ENCODE results near the gene MED13L.

Gene MED13L

GRCh38 chr12:115960868-115961802 lies 316.4 kb downstream of the MED13L start:
- no peaks in the 10 kb centered on the region for H3K27me3 ChIP-seq (ENCODE audit: insufficient read depth, low read length, poor library complexity)
- H3K36me3 ChIP-seq (ENCODE audit: control insufficient read depth, insufficient read depth, low read length), result peaks cover 2% of the 10 kb centered on the region
- DNase-seq, result peak; percentile 52
- no peak overlapping the region for H3K4me3 ChIP-seq (ENCODE audit: low read length)
- WGBS (ENCODE audit: extremely low coverage, insufficient coverage, low lambda C conversion rate), result no CpG with 5 or more reads among the region's 12 CpGs
- no peak overlapping the region for H3K56ac ChIP-seq (ENCODE audit: low read length)
- H4K8ac ChIP-seq (ENCODE audit: low read depth, low read length), result no peak overlapping the region
- H3K4me1 ChIP-seq (ENCODE audit: control insufficient read depth, low read depth, low read length), result no peaks in the 10 kb centered on the region
- H3K4me2 ChIP-seq (ENCODE audit: low read length), result no peak overlapping the region
- no peak overlapping the region for H2BK5ac ChIP-seq (ENCODE audit: low read length)
- no peak overlapping the region for H2BK120ac ChIP-seq (ENCODE audit: low read depth, low read length)
- no peak overlapping the region for H3K18ac ChIP-seq (ENCODE audit: low read length)
- H3K79me2 ChIP-seq (ENCODE audit: control insufficient read depth, insufficient read depth, low read length), result no peaks in the 10 kb centered on the region
- H3K9ac ChIP-seq (ENCODE audit: low read length), result no peak overlapping the region
- H3K23ac ChIP-seq (ENCODE audit: low read length), result no peak overlapping the region
- H3K27ac ChIP-seq (ENCODE audit: low read depth, low read length), result no peak overlapping the region
- H3K4ac ChIP-seq (ENCODE audit: low read depth, low read length), result no peak overlapping the region
- no peak overlapping the region for H2BK15ac ChIP-seq (replicated peaks; ENCODE audit: low read depth)
- H4K5ac ChIP-seq (ENCODE audit: low read length), result no peak overlapping the region
- H3K79me1 ChIP-seq (ENCODE audit: low read length), result no peaks in the 10 kb centered on the region
- no peak overlapping the region for H2AK5ac ChIP-seq (ENCODE audit: low read length)

- H2BK120ac ChIP-seq (ENCODE audit: low read depth, low read length), result no peak overlapping the region
- no peak overlapping the region for H2AK5ac ChIP-seq (ENCODE audit: low read length)
- WGBS (ENCODE audit: extremely low coverage, insufficient coverage, low lambda C conversion rate), result no CpG with 5 or more reads among the region's 6 CpGs
- H3K27me3 ChIP-seq (ENCODE audit: insufficient read depth, low read length, poor library complexity), result no peaks in the 10 kb centered on the region
- H4K5ac ChIP-seq (ENCODE audit: low read length), result no peak overlapping the region
- no peak overlapping the region for H3K23ac ChIP-seq (ENCODE audit: low read length)
- H2BK15ac ChIP-seq (replicated peaks; ENCODE audit: low read depth), result no peak overlapping the region
- H3K56ac ChIP-seq (ENCODE audit: low read length), result no peak overlapping the region
- no peak overlapping the region for H3K4me3 ChIP-seq (ENCODE audit: low read length)
- H3K4ac ChIP-seq (ENCODE audit: low read depth, low read length), result no peak overlapping the region
- no peak for DNase-seq
- H3K18ac ChIP-seq (ENCODE audit: low read length), result no peak overlapping the region
- no peak overlapping the region for H3K4me2 ChIP-seq (ENCODE audit: low read length)
- no peaks in the 10 kb centered on the region for H3K79me1 ChIP-seq (ENCODE audit: low read length)
- no peak overlapping the region for H3K9ac ChIP-seq (ENCODE audit: low read length)
- H3K79me2 ChIP-seq (ENCODE audit: control insufficient read depth, insufficient read depth, low read length), result no peaks in the 10 kb centered on the region
- H4K8ac ChIP-seq (ENCODE audit: low read depth, low read length), result no peak overlapping the region
- no peaks in the 10 kb centered on the region for H3K4me1 ChIP-seq (ENCODE audit: control insufficient read depth, low read depth, low read length)
- H2BK5ac ChIP-seq (ENCODE audit: low read length), result no peak overlapping the region
- H3K36me3 ChIP-seq (ENCODE audit: control insufficient read depth, insufficient read depth, low read length), result peaks cover 2% of the 10 kb centered on the region
- no peak overlapping the region for H3K27ac ChIP-seq (ENCODE audit: low read depth, low read length)
Measured at GRCh38 chr12:115957686-115958290, 319.7 kb downstream of the MED13L start.

- Histone ChIP-seq H3K79me1 (ENCODE audit: low read length) (no peaks in the 10 kb centered on the region), H2BK5ac (ENCODE audit: low read length) (no peak overlapping the region), H3K27me3 (ENCODE audit: insufficient read depth, low read length, poor library complexity) (no peaks in the 10 kb centered on the region), H2BK15ac (replicated peaks; ENCODE audit: low read depth) (no peak overlapping the region), H2BK120ac (ENCODE audit: low read depth, low read length) (no peak overlapping the region), H3K18ac (ENCODE audit: low read length) (no peak overlapping the region), H3K4me1 (ENCODE audit: control insufficient read depth, low read depth, low read length) (no peaks in the 10 kb centered on the region), H3K4me2 (ENCODE audit: low read length) (no peak overlapping the region), H3K36me3 (ENCODE audit: control insufficient read depth, insufficient read depth, low read length) (peaks cover 2% of the 10 kb centered on the region), H3K4me3 (ENCODE audit: low read length) (no peak overlapping the region), H4K8ac (ENCODE audit: low read depth, low read length) (no peak overlapping the region), H3K4ac (ENCODE audit: low read depth, low read length) (no peak overlapping the region), H3K9ac (ENCODE audit: low read length) (no peak overlapping the region), H3K23ac (ENCODE audit: low read length) (no peak overlapping the region), H3K56ac (ENCODE audit: low read length) (no peak overlapping the region), H3K79me2 (ENCODE audit: control insufficient read depth, insufficient read depth, low read length) (no peaks in the 10 kb centered on the region), H2AK5ac (ENCODE audit: low read length) (no peak overlapping the region), H4K5ac (ENCODE audit: low read length) (no peak overlapping the region), H3K27ac (ENCODE audit: low read depth, low read length) (no peak overlapping the region)
- whole genome bisulfite sequencing (ENCODE audit: extremely low coverage, insufficient coverage, low lambda C conversion rate), result no CpG with 5 or more reads among the region's 4 CpGs
- DNase-seq, result no peak
Measured at GRCh38 chr12:115956659-115957058, 320.8 kb downstream of the MED13L start.

- DNase-seq, result no peak
- no CpG with 5 or more reads among the region's 3 CpGs for WGBS (ENCODE audit: extremely low coverage, insufficient coverage, low lambda C conversion rate)
Measured at GRCh38 chr12:115956236-115956635, 321.3 kb downstream of the MED13L start.

GRCh38 chr12:115953450-115953849 lies 324.0 kb downstream of the MED13L start:
- no peak overlapping the region for H3K9ac ChIP-seq (ENCODE audit: low read length)
- WGBS (ENCODE audit: extremely low coverage, insufficient coverage, low lambda C conversion rate), result no CpG with 5 or more reads among the region's 6 CpGs

More at GRCh38 chr12:115956236-115956635, 321.3 kb downstream of the MED13L start:
- Histone ChIP-seq H3K79me1 (ENCODE audit: low read length) (no peaks in the 10 kb centered on the region), H3K56ac (ENCODE audit: low read length) (no peak overlapping the region), H4K5ac (ENCODE audit: low read length) (no peak overlapping the region), H3K4me3 (ENCODE audit: low read length) (no peak overlapping the region), H2BK15ac (replicated peaks; ENCODE audit: low read depth) (no peak overlapping the region), H3K27ac (ENCODE audit: low read depth, low read length) (no peak overlapping the region), H3K4ac (ENCODE audit: low read depth, low read length) (no peak overlapping the region), H2BK120ac (ENCODE audit: low read depth, low read length) (no peak overlapping the region), H3K4me2 (ENCODE audit: low read length) (no peak overlapping the region), H3K9ac (ENCODE audit: low read length) (no peak overlapping the region), H3K18ac (ENCODE audit: low read length) (no peak overlapping the region), H3K23ac (ENCODE audit: low read length) (no peak overlapping the region), H2BK5ac (ENCODE audit: low read length) (no peak overlapping the region), H3K4me1 (ENCODE audit: control insufficient read depth, low read depth, low read length) (no peaks in the 10 kb centered on the region), H3K36me3 (ENCODE audit: control insufficient read depth, insufficient read depth, low read length) (peaks cover 2% of the 10 kb centered on the region), H3K79me2 (ENCODE audit: control insufficient read depth, insufficient read depth, low read length) (no peaks in the 10 kb centered on the region), H4K8ac (ENCODE audit: low read depth, low read length) (no peak overlapping the region), H3K27me3 (ENCODE audit: insufficient read depth, low read length, poor library complexity) (no peaks in the 10 kb centered on the region), H2AK5ac (ENCODE audit: low read length) (no peak overlapping the region)

More at GRCh38 chr12:115953450-115953849, 324.0 kb downstream of the MED13L start:
- no peak overlapping the region for H3K4me3 ChIP-seq (ENCODE audit: low read length)
- no peak overlapping the region for H3K18ac ChIP-seq (ENCODE audit: low read length)
- no peak overlapping the region for H3K23ac ChIP-seq (ENCODE audit: low read length)
- H4K8ac ChIP-seq (ENCODE audit: low read depth, low read length), result no peak overlapping the region
- H3K79me2 ChIP-seq (ENCODE audit: control insufficient read depth, insufficient read depth, low read length), result no peaks in the 10 kb centered on the region
- H3K4me2 ChIP-seq (ENCODE audit: low read length), result no peak overlapping the region
- no peak overlapping the region for H2AK5ac ChIP-seq (ENCODE audit: low read length)
- no peak overlapping the region for H3K56ac ChIP-seq (ENCODE audit: low read length)
- no peaks in the 10 kb centered on the region for H3K27me3 ChIP-seq (ENCODE audit: insufficient read depth, low read length, poor library complexity)
- no peak overlapping the region for H3K27ac ChIP-seq (ENCODE audit: low read depth, low read length)
- H3K4ac ChIP-seq (ENCODE audit: low read depth, low read length), result no peak overlapping the region
- H3K36me3 ChIP-seq (ENCODE audit: control insufficient read depth, insufficient read depth, low read length), result peaks cover 2% of the 10 kb centered on the region
- no peak overlapping the region for H2BK15ac ChIP-seq (replicated peaks; ENCODE audit: low read depth)
- H2BK120ac ChIP-seq (ENCODE audit: low read depth, low read length), result no peak overlapping the region
- H3K79me1 ChIP-seq (ENCODE audit: low read length), result no peaks in the 10 kb centered on the region
- H3K4me1 ChIP-seq (ENCODE audit: control insufficient read depth, low read depth, low read length), result no peaks in the 10 kb centered on the region
- H2BK5ac ChIP-seq (ENCODE audit: low read length), result no peak overlapping the region
- no peak overlapping the region for H4K5ac ChIP-seq (ENCODE audit: low read length)
- no peak for DNase-seq
